ENCODE results near the gene TGFBR3. TPM values are rescaled to one million over a fixed set of nuclear protein-coding genes. Genes with fewer than 3 reads are reported as not detected.
A peak's percentile ranks its signal among the peaks of the same experiment; 100 is the strongest.

Gene TGFBR3
- total RNA-seq, 4 donors from 2014 or later, result 116 to 306 (median 171) TPM

DNA sequence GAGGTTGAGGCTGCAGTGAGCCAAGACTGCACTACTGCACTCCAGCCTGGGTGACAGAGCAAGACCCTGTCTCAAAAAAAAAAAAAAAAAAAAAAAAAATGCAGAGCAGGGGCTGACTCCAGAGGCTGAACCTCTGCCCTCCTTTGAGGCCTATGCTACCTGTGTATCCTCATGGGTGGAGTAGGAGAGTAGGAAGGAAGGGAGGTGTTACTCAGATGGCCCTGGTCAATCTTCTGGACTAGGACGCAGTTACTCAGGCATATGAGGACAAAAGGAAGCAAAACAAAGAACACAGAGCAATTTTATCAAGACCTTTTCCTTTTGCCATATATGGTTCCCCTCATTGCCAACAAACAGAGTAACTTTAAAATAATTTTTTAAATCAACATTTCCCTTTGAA, 35.2 kb downstream of the TGFBR3 start:
- Histone ChIP-seq H3K27ac (peak overlapping the region; percentile 70 to 88 (median 78)), H3K27me3 (no peaks in the 10 kb centered on the region), H3K4me1 (peaks cover 3 to 70% (median 23%) of the 10 kb centered on the region in 4 donors), H3K9me3 (no peaks in the 10 kb centered on the region), H3K4me3 (peak overlapping the region in 1 of 4 donors; percentile 39), H3K36me3 (no peaks in the 10 kb centered on the region)
- TF ChIP-seq EP300 (IDR thresholded peaks at IDR 0.05) (no peak), POLR2A (IDR thresholded peaks at IDR 0.05) (no peak)
- TF ChIP-seq, protein P1, sequence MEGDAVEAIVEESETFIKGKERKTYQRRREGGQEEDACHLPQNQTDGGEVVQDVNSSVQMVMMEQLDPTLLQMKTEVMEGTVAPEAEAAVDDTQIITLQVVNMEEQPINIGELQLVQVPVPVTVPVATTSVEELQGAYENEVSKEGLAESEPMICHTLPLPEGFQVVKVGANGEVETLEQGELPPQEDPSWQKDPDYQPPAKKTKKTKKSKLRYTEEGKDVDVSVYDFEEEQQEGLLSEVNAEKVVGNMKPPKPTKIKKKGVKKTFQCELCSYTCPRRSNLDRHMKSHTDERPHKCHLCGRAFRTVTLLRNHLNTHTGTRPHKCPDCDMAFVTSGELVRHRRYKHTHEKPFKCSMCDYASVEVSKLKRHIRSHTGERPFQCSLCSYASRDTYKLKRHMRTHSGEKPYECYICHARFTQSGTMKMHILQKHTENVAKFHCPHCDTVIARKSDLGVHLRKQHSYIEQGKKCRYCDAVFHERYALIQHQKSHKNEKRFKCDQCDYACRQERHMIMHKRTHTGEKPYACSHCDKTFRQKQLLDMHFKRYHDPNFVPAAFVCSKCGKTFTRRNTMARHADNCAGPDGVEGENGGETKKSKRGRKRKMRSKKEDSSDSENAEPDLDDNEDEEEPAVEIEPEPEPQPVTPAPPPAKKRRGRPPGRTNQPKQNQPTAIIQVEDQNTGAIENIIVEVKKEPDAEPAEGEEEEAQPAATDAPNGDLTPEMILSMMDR (IDR thresholded peaks at IDR 0.05), result no peak
- 21 to 33% methylated on average over 1 of the region's 1 CpG for WGBS, 2 donors
- DNase-seq (ENCODE audit: low spot score in 2 of 2), result no peak

DNA sequence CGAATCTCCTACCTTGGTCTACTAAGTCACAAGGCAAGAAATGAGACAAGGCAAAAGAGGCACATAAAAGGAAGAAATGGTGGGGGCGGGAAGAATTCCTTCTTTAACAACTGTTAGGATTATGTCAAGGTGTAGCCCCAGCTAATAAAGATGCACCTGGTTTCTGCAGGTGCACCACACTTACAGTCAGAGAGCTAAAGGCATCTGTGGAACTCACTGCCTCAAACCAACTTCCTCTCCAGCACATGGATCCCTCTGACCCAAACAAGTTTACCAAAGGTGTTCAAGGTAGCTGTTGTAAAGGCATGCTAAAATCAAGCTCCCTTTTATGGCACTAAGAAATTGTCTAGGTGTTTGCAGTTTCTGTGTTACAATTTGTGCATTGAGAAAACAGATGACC, 38.1 kb downstream of the TGFBR3 start:
- H3K36me3 ChIP-seq, result no peaks in the 10 kb centered on the region
- H3K4me1 ChIP-seq, result peaks cover 6 to 74% (median 27%) of the 10 kb centered on the region in 4 donors
- peak overlapping the region in 1 of 4 donors; percentile 51 for H3K27ac ChIP-seq
- WGBS, 2 donors, result 73 to 75% methylated on average over 2 of the region's 2 CpGs
- no peak overlapping the region for H3K4me3 ChIP-seq
- H3K9me3 ChIP-seq, result peaks cover 0 to 8% (median 0%) of the 10 kb centered on the region in 4 donors
- H3K27me3 ChIP-seq, result no peaks in the 10 kb centered on the region
- DNase-seq (ENCODE audit: low spot score in 2 of 2), result no peak
- TF ChIP-seq EP300 (IDR thresholded peaks at IDR 0.05) (no peak), POLR2A (IDR thresholded peaks at IDR 0.05) (no peak)
- TF ChIP-seq, protein P1 (IDR thresholded peaks at IDR 0.05), result no peak

DNA sequence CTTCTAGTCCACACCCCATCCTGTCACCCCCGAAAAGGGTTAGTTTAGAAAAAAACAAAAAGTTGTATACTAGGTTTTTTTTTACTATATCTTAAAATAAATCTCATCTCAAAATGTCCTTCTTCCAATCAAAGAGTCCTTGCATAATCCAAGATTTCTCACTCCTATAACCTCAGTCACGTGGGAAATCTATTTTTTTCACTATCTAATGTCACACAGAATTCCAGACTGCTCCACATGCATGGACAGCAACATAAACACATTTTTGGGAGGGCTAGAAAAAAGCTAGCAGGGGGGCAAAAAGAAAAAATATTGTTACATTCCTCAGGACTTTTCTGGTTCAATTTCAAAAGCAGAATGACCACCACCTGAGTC, 39.3 kb downstream of the TGFBR3 start:
- Histone ChIP-seq H3K4me3 (no peak overlapping the region), H3K27me3 (no peaks in the 10 kb centered on the region), H3K27ac (peak overlapping the region; percentile 73 to 92 (median 75)), H3K36me3 (no peaks in the 10 kb centered on the region), H3K4me1 (peaks cover 4 to 65% (median 22%) of the 10 kb centered on the region in 4 donors), H3K9me3 (peaks cover 0 to 8% (median 0%) of the 10 kb centered on the region in 4 donors)
- WGBS, 2 donors, result 28 to 34% methylated on average over 2 of the region's 2 CpGs
- TF ChIP-seq EP300 (IDR thresholded peaks at IDR 0.05), result no peak
- TF ChIP-seq, protein P1 (IDR thresholded peaks at IDR 0.05), result no peak
- no peak for TF ChIP-seq POLR2A (IDR thresholded peaks at IDR 0.05)
- no peak for DNase-seq (ENCODE audit: low spot score in 2 of 2)

DNA sequence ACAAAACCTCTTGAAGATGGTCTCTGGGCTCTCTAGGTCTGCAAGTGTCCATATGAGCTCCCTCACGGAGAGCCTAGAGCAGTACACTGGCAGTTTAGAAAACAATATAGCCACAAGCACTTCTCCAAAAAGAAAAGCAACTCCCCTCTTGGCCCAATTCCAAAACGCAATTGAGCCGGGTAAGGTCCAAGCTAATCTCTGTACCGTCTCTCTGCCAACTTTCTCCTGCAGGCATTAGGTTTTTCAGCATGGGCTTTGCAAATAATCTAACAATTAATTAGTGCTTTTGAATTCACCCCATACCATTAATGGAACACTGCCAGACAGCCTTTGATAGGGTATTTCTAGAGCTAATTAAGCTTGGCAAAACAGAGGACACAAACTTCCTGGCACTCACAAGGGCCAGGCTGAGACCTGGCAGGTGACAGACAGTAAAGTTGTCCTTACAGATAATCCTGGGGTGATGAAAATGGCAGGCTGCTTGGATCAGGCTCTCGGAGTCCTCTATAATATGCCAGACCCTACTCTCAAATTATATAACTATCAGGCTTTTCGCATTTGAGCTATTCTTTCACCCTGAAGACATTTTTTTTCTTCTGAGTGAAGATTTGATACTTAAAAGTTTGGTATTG, 39.8 kb downstream of the TGFBR3 start:
- peak in 1 of 2 donors; percentile 47 for DNase-seq (ENCODE audit: low spot score in 2 of 2)
- Histone ChIP-seq H3K9me3 (peaks cover 0 to 8% (median 0%) of the 10 kb centered on the region in 4 donors), H3K4me1 (peaks cover 3 to 60% (median 20%) of the 10 kb centered on the region in 4 donors), H3K27ac (peak overlapping the region; percentile 73 to 92 (median 75)), H3K36me3 (no peaks in the 10 kb centered on the region), H3K4me3 (no peak overlapping the region), H3K27me3 (no peaks in the 10 kb centered on the region)
- peak in 1 of 2 donors; percentile 29 for TF ChIP-seq EP300 (IDR thresholded peaks at IDR 0.05)
- no peak for TF ChIP-seq POLR2A (IDR thresholded peaks at IDR 0.05)
- WGBS, 2 donors, result 20 to 23% methylated on average over 6 of the region's 6 CpGs

DNA sequence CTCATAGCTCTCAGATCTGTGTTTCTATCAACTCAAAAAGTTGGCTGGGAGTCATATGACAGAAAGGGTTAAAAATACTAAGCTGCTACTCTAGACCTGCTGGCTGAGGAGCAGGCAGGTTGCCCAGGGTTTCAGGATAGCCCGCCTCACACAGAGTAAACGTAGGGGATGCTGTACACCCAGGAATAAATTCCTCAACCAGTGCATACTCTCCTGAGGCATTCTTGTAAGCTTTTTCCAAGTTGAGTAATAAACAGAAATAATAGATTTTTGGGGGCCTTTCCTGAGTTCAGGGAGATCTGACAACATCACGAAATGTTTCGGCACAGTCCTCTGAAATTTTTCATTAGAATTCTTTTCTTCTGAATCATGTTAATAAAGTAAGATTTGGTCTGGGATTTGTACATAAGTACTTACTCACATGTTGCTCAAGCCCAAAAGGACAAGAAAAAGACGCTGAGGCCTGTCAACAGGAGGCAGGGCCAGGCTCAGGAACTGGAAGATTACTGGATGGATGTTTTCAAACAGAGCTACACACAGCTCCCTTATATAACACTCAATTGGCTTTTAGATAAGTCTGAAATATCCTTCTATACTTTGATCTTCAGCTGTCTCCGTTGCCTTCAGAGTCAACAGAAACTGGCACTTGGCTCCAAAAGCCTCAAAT, 41.0 kb downstream of the TGFBR3 start:
- peak; percentile 42 to 63 for DNase-seq (ENCODE audit: low spot score in 2 of 2)
- 19 to 26% methylated on average over 6 of the region's 6 CpGs for WGBS, 2 donors
- peaks cover 3 to 49% (median 18%) of the 10 kb centered on the region in 4 donors for H3K4me1 ChIP-seq

More for the DNA sequence above, 41.0 kb downstream of the TGFBR3 start:
- peak in 1 of 2 donors; percentile 84 for TF ChIP-seq EP300 (IDR thresholded peaks at IDR 0.05)
- TF ChIP-seq, protein P1 (IDR thresholded peaks at IDR 0.05), result no peak
- TF ChIP-seq POLR2A (IDR thresholded peaks at IDR 0.05), result no peak
- Histone ChIP-seq H3K4me3 (no peak overlapping the region), H3K36me3 (no peaks in the 10 kb centered on the region), H3K9me3 (peaks cover 0 to 8% (median 0%) of the 10 kb centered on the region in 4 donors), H3K27ac (peak overlapping the region; percentile 73 to 92 (median 75)), H3K27me3 (no peaks in the 10 kb centered on the region)
